HFFc6 (cell line): ENCODE results near the gene ARID5B. TPM values are rescaled to one million over a fixed set of nuclear protein-coding genes. Genes with fewer than 3 reads are reported as not detected.

ENCODE experiments used
- DNase-seq: peaks from one replicate; pipeline ENCODE4 v3.0.0-alpha.2; 2018
- H3K27ac Mint-ChIP-seq: 2 replicates; pipeline ENCODE4 v1.8.0; 2020; ENCODE audit warnings: mild to moderate bottlenecking, mixed read lengths
- H3K27me3 Mint-ChIP-seq: 2 replicates; pipeline ENCODE4 v1.8.0; 2021; ENCODE audit warnings: mild to moderate bottlenecking, moderate library complexity, mixed read lengths; ENCODE audit not compliant: insufficient read depth
- H3K36me3 Mint-ChIP-seq: 2 replicates; pipeline ENCODE4 v1.8.0; 2021; ENCODE audit warnings: low read depth, mixed read lengths
- H3K4me1 Mint-ChIP-seq: 2 replicates; pipeline ENCODE4 v1.8.0; 2020; ENCODE audit warnings: low read depth, mixed read lengths
- H3K4me3 Mint-ChIP-seq: 2 replicates; pipeline ENCODE4 v1.8.0; 2020; ENCODE audit warnings: mild to moderate bottlenecking, moderate library complexity, mixed read lengths
- H3K9me3 Mint-ChIP-seq: 2 replicates; pipeline ENCODE4 v1.8.0; 2020; ENCODE audit warnings: mild to moderate bottlenecking, mixed read lengths
- total RNA-seq, 6 experiments: library from RNA; stranded (reverse); fragmentation: NEBNext Ultra II Directional; extraction: Animal tissue kit (Norgen Biotek cat#: 25700); gene quantifications; 2 replicates in 1 of 6; 3 replicates in 5 of 6; pipeline ENCODE4 v1.2.3, GENCODE V29; 2021
- TF ChIP-seq, protein P1 (sequence below): fragments of 200-600 bp; sonication (generic); IDR thresholded peaks from 2 replicates; pipeline ENCODE4 v1.5.0; 2021; ENCODE audit warnings: antibody characterized with exemption, mild to moderate bottlenecking

The ARID5B gene
- total RNA-seq, 6 experiments from 2014 or later = 102 to 142 (median 131) TPM

DNA sequence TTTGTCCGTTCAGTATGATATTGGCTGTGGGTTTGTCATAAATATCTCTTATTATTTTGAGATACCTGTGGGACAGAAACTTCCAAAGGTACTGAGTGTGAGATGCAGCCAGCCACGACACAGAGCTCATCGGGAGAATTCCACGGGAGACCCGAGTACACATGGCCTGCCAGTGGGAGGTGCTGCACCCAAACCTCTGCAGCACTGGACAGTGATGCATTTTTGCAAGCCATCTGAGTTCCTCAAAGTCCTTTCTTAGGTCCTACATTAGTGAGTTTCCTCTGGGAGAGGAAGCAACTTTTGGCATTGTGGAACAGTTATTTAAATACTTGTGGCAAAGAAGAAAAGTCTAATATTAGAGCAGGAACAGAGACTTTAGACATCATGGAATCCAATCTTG, 77.5 kb downstream of the ARID5B start:
- Mint-ChIP-seq H3K27me3 (no peaks in the 10 kb centered on the region), H3K9me3 (no peaks in the 10 kb centered on the region), H3K4me3 (no peak overlapping the region), H3K27ac (no peak overlapping the region), H3K4me1 (peaks cover 65% of the 10 kb centered on the region), H3K36me3 (peaks cover 29% of the 10 kb centered on the region; the same call in 1 of the 2 replicates)
- no peak for DNase-seq
- TF ChIP-seq, protein P1, sequence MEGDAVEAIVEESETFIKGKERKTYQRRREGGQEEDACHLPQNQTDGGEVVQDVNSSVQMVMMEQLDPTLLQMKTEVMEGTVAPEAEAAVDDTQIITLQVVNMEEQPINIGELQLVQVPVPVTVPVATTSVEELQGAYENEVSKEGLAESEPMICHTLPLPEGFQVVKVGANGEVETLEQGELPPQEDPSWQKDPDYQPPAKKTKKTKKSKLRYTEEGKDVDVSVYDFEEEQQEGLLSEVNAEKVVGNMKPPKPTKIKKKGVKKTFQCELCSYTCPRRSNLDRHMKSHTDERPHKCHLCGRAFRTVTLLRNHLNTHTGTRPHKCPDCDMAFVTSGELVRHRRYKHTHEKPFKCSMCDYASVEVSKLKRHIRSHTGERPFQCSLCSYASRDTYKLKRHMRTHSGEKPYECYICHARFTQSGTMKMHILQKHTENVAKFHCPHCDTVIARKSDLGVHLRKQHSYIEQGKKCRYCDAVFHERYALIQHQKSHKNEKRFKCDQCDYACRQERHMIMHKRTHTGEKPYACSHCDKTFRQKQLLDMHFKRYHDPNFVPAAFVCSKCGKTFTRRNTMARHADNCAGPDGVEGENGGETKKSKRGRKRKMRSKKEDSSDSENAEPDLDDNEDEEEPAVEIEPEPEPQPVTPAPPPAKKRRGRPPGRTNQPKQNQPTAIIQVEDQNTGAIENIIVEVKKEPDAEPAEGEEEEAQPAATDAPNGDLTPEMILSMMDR = no peak; the same call in 1 of the 2 replicates

DNA sequence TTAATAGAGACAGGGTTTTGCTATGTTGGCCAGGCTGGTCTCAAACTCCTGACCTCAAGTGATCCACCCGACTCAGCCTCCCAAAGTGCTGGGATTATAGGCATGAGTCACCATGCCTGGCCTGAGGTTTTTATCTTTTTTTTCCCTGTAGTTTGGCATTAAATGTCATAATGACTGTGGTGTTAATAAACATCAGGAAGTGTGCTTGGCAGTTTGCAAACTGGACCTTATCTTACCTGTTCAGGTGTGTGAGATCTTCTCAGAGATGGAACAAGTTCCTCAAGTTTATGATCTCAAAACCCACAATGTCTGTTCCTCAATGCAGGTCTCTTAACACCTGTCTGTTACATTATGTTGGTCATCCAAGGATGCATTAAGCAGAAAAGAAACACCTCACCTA, 80.0 kb downstream of the ARID5B start:
- no peaks in the 10 kb centered on the region for H3K9me3 Mint-ChIP-seq
- DNase-seq = no peak
- peaks cover 64% of the 10 kb centered on the region for H3K4me1 Mint-ChIP-seq
- H3K4me3 Mint-ChIP-seq = no peak overlapping the region
- TF ChIP-seq, protein P1 = no peak
- H3K36me3 Mint-ChIP-seq = peaks cover 40% of the 10 kb centered on the region
- H3K27me3 Mint-ChIP-seq = no peaks in the 10 kb centered on the region
- H3K27ac Mint-ChIP-seq = no peak overlapping the region

DNA sequence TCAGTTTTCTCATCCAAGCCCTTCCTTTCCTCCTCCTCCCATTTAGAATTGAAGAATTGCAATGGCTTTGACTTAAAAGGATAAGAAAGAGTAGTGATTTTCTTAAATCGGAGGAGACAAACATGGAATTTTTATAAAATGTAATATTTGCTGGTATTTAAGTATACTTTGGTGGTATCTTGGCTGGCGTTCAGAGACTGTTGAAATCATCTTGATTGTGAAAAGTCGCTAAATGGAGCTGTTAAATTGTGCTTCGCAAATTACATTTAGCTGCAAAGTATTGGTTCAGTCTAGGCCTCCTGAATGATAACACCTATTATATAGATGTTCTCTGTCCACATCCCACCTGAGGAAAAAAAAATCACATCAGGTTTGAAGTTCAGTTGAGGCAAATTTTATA, 81.8 kb downstream of the ARID5B start:
- Mint-ChIP-seq H3K27ac (no peak overlapping the region), H3K9me3 (no peaks in the 10 kb centered on the region), H3K4me1 (peaks cover 80% of the 10 kb centered on the region), H3K27me3 (peaks cover 3% of the 10 kb centered on the region; the same call in 1 of the 2 replicates), H3K36me3 (peaks cover 37% of the 10 kb centered on the region), H3K4me3 (no peak overlapping the region)
- TF ChIP-seq, protein P1 = no peak
- no peak for DNase-seq

DNA sequence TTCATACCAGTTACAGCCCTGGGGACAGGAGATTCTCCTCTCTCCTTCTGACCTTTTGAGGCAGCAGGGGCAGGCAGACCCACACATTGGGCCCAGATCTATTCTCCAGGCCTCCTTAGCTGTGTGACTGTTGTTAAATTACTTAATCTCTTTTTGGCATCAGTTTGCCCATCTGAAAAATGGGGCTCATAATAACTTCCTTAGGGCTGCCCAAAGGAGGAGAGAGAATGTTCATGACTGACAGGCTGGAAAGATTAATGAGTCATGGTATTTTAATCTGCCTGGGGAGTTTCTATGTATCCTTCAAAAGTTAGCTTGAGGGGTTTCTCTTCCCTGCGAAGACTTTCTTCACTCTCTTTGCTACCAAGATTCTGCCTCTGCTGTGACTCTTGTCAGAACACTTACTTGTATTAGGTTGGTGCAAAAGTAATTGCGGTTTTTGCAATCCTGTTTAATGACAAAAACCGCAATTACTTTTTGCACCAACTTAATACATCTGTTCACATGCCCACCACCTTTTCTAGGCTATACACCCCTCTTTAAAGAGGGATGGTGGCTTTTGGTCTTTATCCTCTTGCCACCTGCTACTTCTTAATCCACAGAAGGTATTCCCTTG, 83.4 kb downstream of the ARID5B start:
- Mint-ChIP-seq H3K4me1 (peaks cover 75% of the 10 kb centered on the region), H3K36me3 (peaks cover 28% of the 10 kb centered on the region), H3K27ac (no peak overlapping the region), H3K4me3 (no peak overlapping the region), H3K9me3 (no peaks in the 10 kb centered on the region), H3K27me3 (peaks cover 3% of the 10 kb centered on the region; the same call in 1 of the 2 replicates)
- no peak for DNase-seq
- TF ChIP-seq, protein P1 = no peak

DNA sequence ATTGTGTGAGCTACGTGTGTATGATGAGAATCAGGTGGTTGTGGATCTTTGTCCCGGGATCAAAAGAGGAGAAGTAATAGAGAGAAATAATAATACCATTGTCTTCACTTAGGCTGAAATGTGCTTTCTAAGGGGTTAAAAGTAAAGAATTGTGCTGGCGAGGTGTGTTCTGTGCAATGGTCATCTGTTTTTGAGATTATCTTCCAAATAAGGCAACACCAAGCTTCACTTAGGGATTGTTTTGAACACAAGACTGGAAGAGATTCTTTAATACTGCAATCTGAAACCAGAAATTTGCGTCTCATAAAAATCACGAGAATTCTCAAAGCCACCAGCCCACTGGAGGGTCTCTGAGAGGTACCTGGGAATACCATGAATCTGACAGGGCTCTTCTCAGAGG, 84.2 kb downstream of the ARID5B start:
- TF ChIP-seq, protein P1 = no peak
- H3K27ac Mint-ChIP-seq = no peak overlapping the region
- DNase-seq = no peak
- peaks cover 77% of the 10 kb centered on the region for H3K4me1 Mint-ChIP-seq
- H3K9me3 Mint-ChIP-seq = no peaks in the 10 kb centered on the region
- no peak overlapping the region for H3K4me3 Mint-ChIP-seq
- H3K27me3 Mint-ChIP-seq = peaks cover 3% of the 10 kb centered on the region; the same call in 1 of the 2 replicates
- peaks cover 28% of the 10 kb centered on the region for H3K36me3 Mint-ChIP-seq
